ENCODE results near the gene NPTXR. TPM values are rescaled to one million over a fixed set of nuclear protein-coding genes. Genes with fewer than 3 reads are reported as not detected.

Gene NPTXR
- polyA plus RNA-seq, 3 donors, result 0.04 TPM; not detected in 2

DNA sequence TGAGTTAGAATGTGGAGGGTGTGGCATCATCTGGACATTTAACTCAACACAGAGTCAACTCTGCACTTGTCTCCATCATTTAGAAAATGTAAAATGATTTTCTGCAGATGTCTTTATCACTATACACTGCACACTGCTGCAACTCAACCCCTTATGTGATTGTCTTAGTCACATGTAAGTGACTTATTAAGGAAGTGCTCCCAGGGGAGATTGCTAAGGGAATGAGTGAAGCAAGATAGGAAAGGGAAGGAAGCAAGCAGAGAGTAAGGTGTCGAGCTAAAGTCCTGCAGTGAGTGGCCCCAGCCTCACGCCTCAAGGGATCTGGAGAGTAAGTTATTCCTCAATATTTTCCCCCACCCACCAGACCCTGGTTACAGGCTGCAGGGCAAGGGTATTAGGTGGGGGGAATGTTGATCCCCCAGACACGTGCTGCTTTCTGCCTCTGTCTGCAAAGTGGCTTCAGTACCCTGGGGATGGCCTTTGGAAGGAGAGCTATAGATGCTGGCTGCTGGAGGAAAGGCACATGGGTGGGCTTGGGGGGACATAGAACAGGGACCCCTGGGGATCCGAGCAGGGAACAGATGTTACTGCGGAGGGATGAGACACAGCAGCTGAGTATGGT is 35.4 kb upstream of the NPTXR start:
- WGBS (ENCODE audit: insufficient coverage), result 83% methylated on average over 1 of the region's 5 CpGs
- TF ChIP-seq, protein P1, sequence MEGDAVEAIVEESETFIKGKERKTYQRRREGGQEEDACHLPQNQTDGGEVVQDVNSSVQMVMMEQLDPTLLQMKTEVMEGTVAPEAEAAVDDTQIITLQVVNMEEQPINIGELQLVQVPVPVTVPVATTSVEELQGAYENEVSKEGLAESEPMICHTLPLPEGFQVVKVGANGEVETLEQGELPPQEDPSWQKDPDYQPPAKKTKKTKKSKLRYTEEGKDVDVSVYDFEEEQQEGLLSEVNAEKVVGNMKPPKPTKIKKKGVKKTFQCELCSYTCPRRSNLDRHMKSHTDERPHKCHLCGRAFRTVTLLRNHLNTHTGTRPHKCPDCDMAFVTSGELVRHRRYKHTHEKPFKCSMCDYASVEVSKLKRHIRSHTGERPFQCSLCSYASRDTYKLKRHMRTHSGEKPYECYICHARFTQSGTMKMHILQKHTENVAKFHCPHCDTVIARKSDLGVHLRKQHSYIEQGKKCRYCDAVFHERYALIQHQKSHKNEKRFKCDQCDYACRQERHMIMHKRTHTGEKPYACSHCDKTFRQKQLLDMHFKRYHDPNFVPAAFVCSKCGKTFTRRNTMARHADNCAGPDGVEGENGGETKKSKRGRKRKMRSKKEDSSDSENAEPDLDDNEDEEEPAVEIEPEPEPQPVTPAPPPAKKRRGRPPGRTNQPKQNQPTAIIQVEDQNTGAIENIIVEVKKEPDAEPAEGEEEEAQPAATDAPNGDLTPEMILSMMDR (IDR thresholded peaks at IDR 0.05), result no peak
- no peak overlapping the region for H3K27ac ChIP-seq (ENCODE audit: low read depth in 1 of 2, low read length in 2 of 2)
- no peaks in the 10 kb centered on the region for H4K20me1 ChIP-seq (ENCODE audit: insufficient read depth, low read length)
- H3K27ac Mint-ChIP-seq, result peak overlapping the region in 1 of 7 donors; percentile 17
- H3K36me3 ChIP-seq (replicated peaks in 1 of 2; ENCODE audit: control insufficient read depth in 1 of 2, insufficient read depth in 2 of 2, low read length in 2 of 2), result no peaks in the 10 kb centered on the region
- intact Hi-C loops (cut with micrococcal nuclease), result loop anchor here in 1 of 2 donors (10.0 kb wide), 2 partner anchors 126 to 446 kb away; no protein-coding TSS in a partner anchor
- H3K27me3 ChIP-seq (ENCODE audit: control insufficient read depth in 2 of 2, insufficient read depth in 2 of 2, low read length in 2 of 2), result peaks cover 0 to 4% of the 10 kb centered on the region in 2 donors
- H3K9me3 Mint-ChIP-seq, result peaks cover 0 to 2% (median 0%) of the 10 kb centered on the region in 7 donors
- no peaks in the 10 kb centered on the region for H3K9me3 ChIP-seq (replicated peaks in 1 of 2; ENCODE audit: control insufficient read depth in 1 of 2, insufficient read depth in 1 of 2, low read length in 2 of 2)
- H2AFZ ChIP-seq (ENCODE audit: insufficient read depth, low read depth, low read length, poor library complexity, severe bottlenecking), result no peak overlapping the region
- H3K9ac ChIP-seq (ENCODE audit: insufficient read depth, low read length, poor library complexity, severe bottlenecking), result no peak overlapping the region
- peak in 1 of 3 donors; percentile 10 for DNase-seq
- H3K4me3 ChIP-seq (replicated peaks in 1 of 3; ENCODE audit: low read depth in 2 of 3, low read length in 3 of 3), result no peak overlapping the region
- H3K27me3 Mint-ChIP-seq (ENCODE audit: low read depth in 3 of 3), result peaks cover 13 to 22% (median 18%) of the 10 kb centered on the region in 3 donors
- H3K4me3 Mint-ChIP-seq, result no peak overlapping the region
- peaks cover 17% of the 10 kb centered on the region for H3K4me1 Mint-ChIP-seq
- H3K4me2 ChIP-seq (replicated peaks; ENCODE audit: extremely low read depth, low read length, poor library complexity, severe bottlenecking), result no peak overlapping the region
- no peaks in the 10 kb centered on the region for H3K36me3 Mint-ChIP-seq
- H3K79me2 ChIP-seq (ENCODE audit: insufficient read depth, low read length), result no peaks in the 10 kb centered on the region
- H3K4me1 ChIP-seq (ENCODE audit: control insufficient read depth in 1 of 2, insufficient read depth in 2 of 2, low read length in 2 of 2), result peaks cover 9% of the 10 kb centered on the region in 2 donors

DNA sequence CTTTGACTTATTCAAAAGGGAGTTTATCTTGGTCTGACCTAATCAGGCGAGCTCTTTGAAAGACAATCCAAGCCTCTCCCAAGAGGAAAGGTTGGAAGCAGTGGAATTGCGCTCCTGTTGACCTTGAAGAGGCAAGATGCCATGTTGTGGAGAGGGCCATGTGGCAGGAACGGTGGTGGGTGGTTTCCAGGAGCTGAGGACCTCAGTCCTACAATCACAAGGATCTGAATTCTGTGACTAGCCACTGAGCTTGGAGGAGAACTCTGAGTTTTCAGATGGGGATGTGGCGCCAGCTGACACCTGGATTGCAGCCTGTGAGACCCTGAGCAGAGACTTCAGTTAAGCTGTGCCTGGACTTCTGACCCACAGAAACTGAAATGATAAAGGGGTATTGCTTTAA is 34.2 kb upstream of the NPTXR start:
- Mint-ChIP-seq H3K36me3 (no peaks in the 10 kb centered on the region), H3K9me3 (peaks cover 0 to 2% (median 0%) of the 10 kb centered on the region in 7 donors), H3K4me3 (no peak overlapping the region), H3K27me3 (ENCODE audit: low read depth in 3 of 3) (peaks cover 18 to 31% (median 29%) of the 10 kb centered on the region in 3 donors), H3K27ac (no peak overlapping the region), H3K4me1 (peaks cover 21% of the 10 kb centered on the region)
- 100% methylated on average over 2 of the region's 4 CpGs for WGBS (ENCODE audit: insufficient coverage)
- Histone ChIP-seq H3K4me3 (replicated peaks in 1 of 3; ENCODE audit: low read depth in 2 of 3, low read length in 3 of 3) (no peak overlapping the region), H2AFZ (ENCODE audit: insufficient read depth, low read depth, low read length, poor library complexity, severe bottlenecking) (no peak overlapping the region), H3K9ac (ENCODE audit: insufficient read depth, low read length, poor library complexity, severe bottlenecking) (no peak overlapping the region), H3K27ac (ENCODE audit: low read depth in 1 of 2, low read length in 2 of 2) (no peak overlapping the region), H3K9me3 (replicated peaks in 1 of 2; ENCODE audit: control insufficient read depth in 1 of 2, insufficient read depth in 1 of 2, low read length in 2 of 2) (no peaks in the 10 kb centered on the region), H3K4me2 (replicated peaks; ENCODE audit: extremely low read depth, low read length, poor library complexity, severe bottlenecking) (no peak overlapping the region), H4K20me1 (ENCODE audit: insufficient read depth, low read length) (no peaks in the 10 kb centered on the region), H3K4me1 (ENCODE audit: control insufficient read depth in 1 of 2, insufficient read depth in 2 of 2, low read length in 2 of 2) (peaks cover 12 to 14% of the 10 kb centered on the region in 2 donors), H3K27me3 (ENCODE audit: control insufficient read depth in 2 of 2, insufficient read depth in 2 of 2, low read length in 2 of 2) (peaks cover 0 to 16% of the 10 kb centered on the region in 2 donors), H3K36me3 (replicated peaks in 1 of 2; ENCODE audit: control insufficient read depth in 1 of 2, insufficient read depth in 2 of 2, low read length in 2 of 2) (no peaks in the 10 kb centered on the region), H3K79me2 (ENCODE audit: insufficient read depth, low read length) (no peaks in the 10 kb centered on the region)
- intact Hi-C loops (cut with micrococcal nuclease), result loop anchor here in 1 of 2 donors (10.0 kb wide), 2 partner anchors 127 to 447 kb away; no protein-coding TSS in a partner anchor
- no peak for DNase-seq
- TF ChIP-seq, protein P1 (IDR thresholded peaks at IDR 0.05), result no peak
